A549 (cell line): ENCODE results near the gene CD82. TPM values are rescaled to one million over a fixed set of nuclear protein-coding genes. Genes with fewer than 3 reads are reported as not detected.

Experiments
- ATAC-seq, 2 experiments: fragments of 200-7000 bp in 1 of 2; fragments of >200 bp in 1 of 2; cut with Nextera tagmentation in 1 of 2; cut with Tn5 transposase in 1 of 2; 3 replicates each; pipeline versions ENCODE4 v1.8.0 to v1.9.1; 2018 to 2020; ENCODE audit warnings: mild to moderate bottlenecking in 1 of 2, moderate library complexity in 1 of 2
- CTCF ChIA-PET: fragments of 300-600 bp; sonication (Branson Sonifier 250); formaldehyde crosslinking; extraction: SDS; loops from one replicate; lab custom pipeline; 2021; ENCODE audit warnings: antibody characterized with exemption, inconsistent platforms; lab: Yijun Ruan, JAX
- POLR2A ChIA-PET: fragments of 350-600 bp; formaldehyde crosslinking; extraction: SDS; loops from one replicate; lab custom pipeline; 2021; ENCODE audit warnings: antibody characterized with exemption, inconsistent platforms; lab: Yijun Ruan, JAX
- DNase-seq, 2 experiments: peaks; one replicate each; pipeline versions ENCODE4 v3.0.0 to v3.0.0-alpha.2; 2011 to 2016; ENCODE audit warnings: low read depth in 1 of 2, low spot score in 1 of 2
- FAIRE-seq: peaks from 2 replicates; lab custom pipeline; 2011; peaks lifted over from hg19 to GRCh38; lab: Jason Lieb, UNC
- H3K27ac ChIP-seq, 2 experiments: fragments of >200 bp; sonication (Bioruptor Twin); formaldehyde crosslinking; 3 replicates each; pipeline ENCODE4 v1.5.1; 2016 to 2017
- H3K4me1 ChIP-seq: fragments of >200 bp; sonication (Bioruptor Twin); formaldehyde crosslinking; 3 replicates; pipeline ENCODE4 v1.6.1; 2016
- H3K4me2 ChIP-seq: fragments of >200 bp; sonication (Bioruptor Twin); formaldehyde crosslinking; 3 replicates; pipeline ENCODE4 v1.6.1; 2016
- H3K4me3 ChIP-seq: fragments of >200 bp; sonication (Bioruptor Twin); formaldehyde crosslinking; 3 replicates; pipeline ENCODE4 v1.5.1; 2016
- H3K9me3 ChIP-seq: fragments of >200 bp; sonication (Bioruptor Twin); formaldehyde crosslinking; 3 replicates; pipeline ENCODE4 v1.6.1; 2016
- CBX8 ChIP-seq: fragments of 200-600 bp; sonication (generic); IDR thresholded peaks from 2 replicates; pipeline ENCODE4 v1.6.1; 2016
- CEBPB ChIP-seq, 2 experiments: fragments of >200 bp in 1 of 2; sonication (Bioruptor Twin) in 1 of 2; formaldehyde crosslinking in 1 of 2; IDR thresholded peaks; 2 replicates each; pipeline ENCODE4 v1.6.1; 2012 to 2016
- EHF ChIP-seq: fragments of 250-450 bp; sonication (Bioruptor Pico); IDR thresholded peaks from 2 replicates; pipeline ENCODE4 v1.5.0; 2020; ENCODE audit warnings: mild to moderate bottlenecking
- EP300 ChIP-seq, 2 experiments: fragments of >200 bp; sonication (Bioruptor Twin); formaldehyde crosslinking; IDR thresholded peaks; 2 replicates in 1 of 2; 3 replicates in 1 of 2; pipeline ENCODE4 v1.6.1; 2016 to 2017
- ESRRA ChIP-seq: fragments of 150-350 bp; IDR thresholded peaks from 2 replicates; pipeline ENCODE4 v1.6.1; 2014; ENCODE audit warnings: mild to moderate bottlenecking, low read length, borderline replicate concordance
- FOSL2 ChIP-seq, 2 experiments: fragments of 450-650 bp in 1 of 2; fragments of >200 bp in 1 of 2; sonication (Bioruptor Twin) in 1 of 2; formaldehyde crosslinking; IDR thresholded peaks; 2 replicates each; pipeline versions ENCODE4 v1.5.0 to v1.6.1; 2016 to 2020; ENCODE audit warnings: mild to moderate bottlenecking in 1 of 2, moderate library complexity in 1 of 2
- GATA3 ChIP-seq: IDR thresholded peaks from 2 replicates; pipeline ENCODE4 v1.6.1; 2012; ENCODE audit warnings: borderline replicate concordance
- HEYL ChIP-seq: fragments of 250-450 bp; sonication (Bioruptor Pico); IDR thresholded peaks from 2 replicates; pipeline ENCODE4 v1.8.0; 2021; ENCODE audit warnings: mild to moderate bottlenecking, moderate library complexity
- JUN ChIP-seq, 2 experiments: fragments of >200 bp; sonication (Bioruptor Twin); formaldehyde crosslinking; IDR thresholded peaks; 2 replicates in 1 of 2; 3 replicates in 1 of 2; pipeline ENCODE4 v1.6.1; 2016 to 2017
- JUNB ChIP-seq: fragments of >200 bp; sonication (Bioruptor Twin); formaldehyde crosslinking; IDR thresholded peaks from 2 replicates; pipeline ENCODE4 v1.6.1; 2016
- MYC ChIP-seq: IDR thresholded peaks from 2 replicates; pipeline ENCODE4 v1.6.1; 2012; ENCODE audit warnings: mild to moderate bottlenecking, inconsistent platforms, low read length, improper control_type of control experiment, borderline replicate concordance
- PBX3 ChIP-seq: IDR thresholded peaks from 2 replicates; pipeline ENCODE4 v1.6.1; 2012
- POLR2A ChIP-seq: IDR thresholded peaks from 2 replicates; pipeline ENCODE4 v1.6.1; 2012; ENCODE audit warnings: mild to moderate bottlenecking, low read length
- POLR2AphosphoS2 ChIP-seq: conservative IDR thresholded peaks from 2 replicates; pipeline ENCODE4 v1.6.1; 2012; ENCODE audit warnings: low read length, improper control_type of control experiment, inconsistent platforms
- RFX5 ChIP-seq: fragments of 450-650 bp; IDR thresholded peaks from 2 replicates; pipeline ENCODE4 v1.7.1; 2014; ENCODE audit warnings: antibody characterized with exemption, mild to moderate bottlenecking, moderate library complexity
- TP53 ChIP-seq: fragments of 250-450 bp; sonication (Bioruptor Pico); IDR thresholded peaks from 2 replicates; pipeline ENCODE4 v1.5.0; 2021; ENCODE audit warnings: mild to moderate bottlenecking, moderate library complexity
- ZFP36 ChIP-seq: fragments of 450-650 bp; IDR thresholded peaks from 2 replicates; pipeline ENCODE4 v1.6.1; 2014; ENCODE audit warnings: borderline replicate concordance; ENCODE audit not compliant: partially characterized antibody
- WGBS: methylation state at CpG from one replicate; pipeline ENCODE4 v1.1.6; 2017; ENCODE audit errors: missing lambda C conversion rate; 5-methylcytosine and 5-hydroxymethylcytosine counted together
- polyA plus RNA-seq, 4 experiments: library from polyadenylated mRNA; depleted of rRNA in 3 of 4; stranded (reverse); fragments of >200 nt; fragmentation: RNase III in 1 of 4; extraction: RNeasy Plus Mini Kit Qiagen cat#74134 plus additional on column Dnase treatment in 1 of 4; gene quantifications; 2 replicates in 3 of 4; 3 replicates in 1 of 4; pipeline ENCODE4 v1.2.3, GENCODE V29; 2011 to 2017
- TF ChIP-seq, protein P1 (sequence below): fragments of >200 bp; sonication (Bioruptor Twin); formaldehyde crosslinking; IDR thresholded peaks from 3 replicates; pipeline ENCODE4 v1.5.1; 2016
- TF ChIP-seq, protein P2 (sequence below): fragments of 150-350 bp; IDR thresholded peaks from 2 replicates; pipeline ENCODE4 v1.6.1; 2014; ENCODE audit warnings: low read depth, mild to moderate bottlenecking, low read length
- TF ChIP-seq, protein P3 (sequence below): fragments of 450-650 bp; IDR thresholded peaks from 2 replicates; pipeline ENCODE4 v1.6.1; 2014; ENCODE audit warnings: antibody characterized with exemption

CD82 gene
- polyA plus RNA-seq, 2 of the 4 experiments (the other 2 are of a cell fraction), result 2.8 to 3.2 TPM

GRCh38 chr11:44607319-44607962 is 42.0 kb downstream of the CD82 start:
- TF ChIP-seq ZFP36, result no peak
- TF ChIP-seq, protein P1, sequence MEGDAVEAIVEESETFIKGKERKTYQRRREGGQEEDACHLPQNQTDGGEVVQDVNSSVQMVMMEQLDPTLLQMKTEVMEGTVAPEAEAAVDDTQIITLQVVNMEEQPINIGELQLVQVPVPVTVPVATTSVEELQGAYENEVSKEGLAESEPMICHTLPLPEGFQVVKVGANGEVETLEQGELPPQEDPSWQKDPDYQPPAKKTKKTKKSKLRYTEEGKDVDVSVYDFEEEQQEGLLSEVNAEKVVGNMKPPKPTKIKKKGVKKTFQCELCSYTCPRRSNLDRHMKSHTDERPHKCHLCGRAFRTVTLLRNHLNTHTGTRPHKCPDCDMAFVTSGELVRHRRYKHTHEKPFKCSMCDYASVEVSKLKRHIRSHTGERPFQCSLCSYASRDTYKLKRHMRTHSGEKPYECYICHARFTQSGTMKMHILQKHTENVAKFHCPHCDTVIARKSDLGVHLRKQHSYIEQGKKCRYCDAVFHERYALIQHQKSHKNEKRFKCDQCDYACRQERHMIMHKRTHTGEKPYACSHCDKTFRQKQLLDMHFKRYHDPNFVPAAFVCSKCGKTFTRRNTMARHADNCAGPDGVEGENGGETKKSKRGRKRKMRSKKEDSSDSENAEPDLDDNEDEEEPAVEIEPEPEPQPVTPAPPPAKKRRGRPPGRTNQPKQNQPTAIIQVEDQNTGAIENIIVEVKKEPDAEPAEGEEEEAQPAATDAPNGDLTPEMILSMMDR, result no peak
- no peak for TF ChIP-seq TP53 (CRISPR knock-in tag)
- no peak for TF ChIP-seq EP300 (IDR thresholded peaks at IDR 0.05)
- no peak for TF ChIP-seq EHF (CRISPR knock-in tag)
- TF ChIP-seq GATA3, result no peak
- TF ChIP-seq HEYL, result no peak
- no peak for TF ChIP-seq PBX3
- no peak for TF ChIP-seq RFX5
- TF ChIP-seq, protein P2, sequence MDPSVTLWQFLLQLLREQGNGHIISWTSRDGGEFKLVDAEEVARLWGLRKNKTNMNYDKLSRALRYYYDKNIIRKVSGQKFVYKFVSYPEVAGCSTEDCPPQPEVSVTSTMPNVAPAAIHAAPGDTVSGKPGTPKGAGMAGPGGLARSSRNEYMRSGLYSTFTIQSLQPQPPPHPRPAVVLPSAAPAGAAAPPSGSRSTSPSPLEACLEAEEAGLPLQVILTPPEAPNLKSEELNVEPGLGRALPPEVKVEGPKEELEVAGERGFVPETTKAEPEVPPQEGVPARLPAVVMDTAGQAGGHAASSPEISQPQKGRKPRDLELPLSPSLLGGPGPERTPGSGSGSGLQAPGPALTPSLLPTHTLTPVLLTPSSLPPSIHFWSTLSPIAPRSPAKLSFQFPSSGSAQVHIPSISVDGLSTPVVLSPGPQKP, result no peak
- no peak for TF ChIP-seq JUN (IDR thresholded peaks at IDR 0.05)
- TF ChIP-seq FOSL2 (IDR thresholded peaks at IDR 0.05), result no peak
- no peak for TF ChIP-seq FOSL2 (CRISPR knock-in tag; IDR thresholded peaks at IDR 0.05)
- no peak for TF ChIP-seq ESRRA
- TF ChIP-seq CBX8, result no peak
- TF ChIP-seq POLR2A, result no peak
- TF ChIP-seq, protein P3, sequence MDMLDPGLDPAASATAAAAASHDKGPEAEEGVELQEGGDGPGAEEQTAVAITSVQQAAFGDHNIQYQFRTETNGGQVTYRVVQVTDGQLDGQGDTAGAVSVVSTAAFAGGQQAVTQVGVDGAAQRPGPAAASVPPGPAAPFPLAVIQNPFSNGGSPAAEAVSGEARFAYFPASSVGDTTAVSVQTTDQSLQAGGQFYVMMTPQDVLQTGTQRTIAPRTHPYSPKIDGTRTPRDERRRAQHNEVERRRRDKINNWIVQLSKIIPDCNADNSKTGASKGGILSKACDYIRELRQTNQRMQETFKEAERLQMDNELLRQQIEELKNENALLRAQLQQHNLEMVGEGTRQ, result no peak
- TF ChIP-seq JUNB, result no peak
- peak in 1 of 2 experiments; percentile 23; a peak in 2 of 6 replicates for ATAC-seq
- Histone ChIP-seq H3K4me2 (peak overlapping the region; percentile 28; the same call in 2 of the 3 replicates), H3K4me3 (no peak overlapping the region), H3K27ac (no peak overlapping the region), H3K9me3 (no peaks in the 10 kb centered on the region), H3K4me1 (peaks cover 24% of the 10 kb centered on the region; the same call in 2 of the 3 replicates)
- FAIRE-seq, result no peak
- no peak for DNase-seq
- CTCF ChIA-PET, result interaction anchor here (0.7 to 13.0 kb wide), 7 partner anchors 7 to 287 kb away, joined by 3 to 139 read pairs (median 4); no protein-coding TSS in a partner anchor
- 62% methylated on average over 6 of the region's 6 CpGs for WGBS
- POLR2A ChIA-PET, result interaction anchor here (1.0 to 1.1 kb wide), 2 partner anchors 42 to 43 kb away, joined by 3 read pairs; partner anchors contain the start of gene CD82

- DNase-seq (no peak), FAIRE-seq (no peak), ATAC-seq (no peak)
- TF ChIP-seq, protein P1, result no peak
- TF ChIP-seq POLR2AphosphoS2 (no peak), MYC (no peak), CEBPB (IDR thresholded peaks at IDR 0.05) (peak in 1 of 2 experiments; percentile 31; a peak in 1 of 4 replicates)
- Histone ChIP-seq H3K27ac (no peak overlapping the region), H3K4me1 (peaks cover 24% of the 10 kb centered on the region; the same call in 2 of the 3 replicates), H3K9me3 (no peaks in the 10 kb centered on the region), H3K4me3 (no peak overlapping the region), H3K4me2 (peak overlapping the region; percentile 28; the same call in 2 of the 3 replicates)
- ChIA-PET POLR2A (interaction anchor here (1.0 to 1.1 kb wide), 2 partner anchors 43 to 44 kb away, joined by 3 read pairs; partner anchors contain the start of gene CD82), CTCF (interaction anchor here (1.0 to 13.0 kb wide), 5 partner anchors 6 to 51 kb away, joined by 3 to 139 read pairs (median 4); no protein-coding TSS in a partner anchor)
- whole genome bisulfite sequencing, result 54% methylated on average over 8 of the region's 8 CpGs
These were observed 42.5 kb downstream of the CD82 start for GRCh38 chr11:44607987-44608386.
